Stimulated activated CD4-positive, alpha-beta T cell treated with anti-CD3 and anti-CD28 coated beads, Interleukin-4, amount 100 ng/mL, for 1 hour (primary cell): ENCODE data around the gene WWC1.
"Not testable (repeated sequence)": the region's sequence is repeated elsewhere in the genome, so short reads cannot be mapped to it uniquely, and the experiment has no call there.

Experiments
- DNase-seq: peaks from one replicate; pipeline ENCODE4 v3.0.0-alpha.2; 2020

WWC1 gene

GRCh38 chr5:168339109-168339771 lies 47.8 kb downstream of the WWC1 start:
- DNase-seq: no peak

- DNase-seq: not testable (repeated sequence)
Observed at GRCh38 chr5:168339772-168340140, 48.3 kb downstream of the WWC1 start.

- no peak for DNase-seq
Observed at GRCh38 chr5:168340487-168340886, 49.0 kb downstream of the WWC1 start.

- DNase-seq: no peak
Observed at GRCh38 chr5:168341178-168341577, 49.7 kb downstream of the WWC1 start.

GRCh38 chr5:168342151-168342825 lies 50.8 kb downstream of the WWC1 start:
- no peak for DNase-seq

GRCh38 chr5:168342985-168343384 lies 51.5 kb downstream of the WWC1 start:
- DNase-seq: no peak

GRCh38 chr5:168346417-168346816 lies 55.0 kb downstream of the WWC1 start:
- no peak for DNase-seq

- DNase-seq: no peak
Observed at GRCh38 chr5:168347368-168348083, 56.1 kb downstream of the WWC1 start.

GRCh38 chr5:168348084-168348414 lies 56.6 kb downstream of the WWC1 start:
- DNase-seq: no peak

- DNase-seq: no peak
Observed at GRCh38 chr5:168350315-168350714, 58.9 kb downstream of the WWC1 start.

GRCh38 chr5:168353216-168353957 lies 61.9 kb downstream of the WWC1 start:
- no peak for DNase-seq

- no peak for DNase-seq
Observed at GRCh38 chr5:168354397-168354796, 63.0 kb downstream of the WWC1 start.

- no peak for DNase-seq
Observed at GRCh38 chr5:168356171-168356570, 64.7 kb downstream of the WWC1 start.

GRCh38 chr5:168356592-168356991 lies 65.1 kb downstream of the WWC1 start:
- DNase-seq: no peak

GRCh38 chr5:168357876-168358275 lies 66.4 kb downstream of the WWC1 start:
- no peak for DNase-seq

GRCh38 chr5:168359820-168360460 lies 68.5 kb downstream of the WWC1 start:
- no peak for DNase-seq

GRCh38 chr5:168360521-168361285 lies 69.3 kb downstream of the WWC1 start:
- no peak for DNase-seq

GRCh38 chr5:168362097-168362885 lies 70.8 kb downstream of the WWC1 start:
- no peak for DNase-seq

GRCh38 chr5:168364151-168364661 lies 72.8 kb downstream of the WWC1 start:
- no peak for DNase-seq

GRCh38 chr5:168364750-168365550 lies 73.5 kb downstream of the WWC1 start:
- no peak for DNase-seq
